Sigmoid colon (tissue), 7 donors: Measurements from ENCODE around the gene UBE3B. TPM values are rescaled to one million over a fixed set of nuclear protein-coding genes. Genes with fewer than 3 reads are reported as not detected.
"Not testable (repeated sequence)": the region's sequence is repeated elsewhere in the genome, so short reads cannot be mapped to it uniquely, and the experiment has no call there.

Experiments used
- DNase-seq: peaks from one replicate; pipeline ENCODE4 v3.0.0-alpha.2; 2019
- H3K27ac ChIP-seq, 4 donors: fragments of 200-600 bp; sonication (generic); one replicate each; pipeline ENCODE4 v1.5.1; 2016 to 2019; ENCODE audit warnings: mild to moderate bottlenecking in 1 of 4
- H3K27me3 ChIP-seq, 3 donors: fragments of 200-600 bp; sonication (generic); one replicate each; pipeline ENCODE4 v1.5.1; 2019; ENCODE audit warnings: mild to moderate bottlenecking in 1 of 3
- H3K36me3 ChIP-seq, 4 donors: fragments of 200-600 bp; sonication (generic); one replicate each; pipeline ENCODE4 v1.5.1; 2016 to 2019
- H3K4me1 ChIP-seq, 4 donors: fragments of 200-600 bp; sonication (generic); one replicate each; pipeline ENCODE4 v1.5.1; 2017 to 2019
- H3K4me3 ChIP-seq, 4 donors: fragments of 200-600 bp; sonication (generic); one replicate each; pipeline ENCODE4 v1.5.1; 2017 to 2019; ENCODE audit warnings: mild to moderate bottlenecking in 2 of 4, moderate library complexity in 1 of 4
- H3K9me3 ChIP-seq, 4 donors: fragments of 200-600 bp in 3 of 4; sonication (generic) in 3 of 4; one replicate each; pipeline versions ENCODE4 v1.5.1 to v1.6.1; 2013 to 2019
- CTCF ChIP-seq, 4 experiments: fragments of 450-650 bp in 3 of 4; fragments of 200-600 bp in 1 of 4; IDR thresholded peaks; one replicate each; pipeline ENCODE4 v1.5.1; 2016 to 2019; ENCODE audit warnings: antibody characterized with exemption in 4 of 4, mild to moderate bottlenecking in 3 of 4, moderate library complexity in 2 of 4
- EP300 ChIP-seq, 4 donors: sonication (generic); formaldehyde crosslinking; IDR thresholded peaks; one replicate each; pipeline ENCODE4 v1.6.1; 2017; ENCODE audit warnings: antibody characterized with exemption in 4 of 4
- POLR2A ChIP-seq, 2 donors: fragments of 450-650 bp; IDR thresholded peaks; one replicate each; pipeline ENCODE4 v1.6.1; 2016; ENCODE audit warnings: antibody characterized with exemption in 2 of 2, mild to moderate bottlenecking in 2 of 2, moderate library complexity in 2 of 2
- POLR2AphosphoS5 ChIP-seq, 4 donors: sonication (generic); formaldehyde crosslinking; IDR thresholded peaks; one replicate each; pipeline ENCODE4 v1.6.1; 2017; ENCODE audit warnings: antibody characterized with exemption in 4 of 4
- WGBS, 2 donors: extraction: QIAGEN DNeasy Blood & Tissue Kit; methylation state at CpG; one replicate each; pipeline ENCODE4 v1.1.7; 2013; 5-methylcytosine and 5-hydroxymethylcytosine counted together
- intact Hi-C: fragments of 100-400 bp; cut with DNase I; formaldehyde crosslinking; loops from one replicate; pipeline ENCODE4 v1.15.1; 2023
- polyA plus RNA-seq, 3 donors: library from polyadenylated mRNA; stranded (reverse); fragments of 200-250 nt; gene quantifications; one replicate each; pipeline ENCODE4 v1.2.3, GENCODE V29; 2013
- total RNA-seq, 4 donors: library from RNA; depleted of rRNA; stranded (reverse); fragments of >200 nt; gene quantifications; one replicate each; pipeline ENCODE4 v1.1.0, GENCODE V29; 2016
- donor health status: healthy with polysubstance abuse.
- donor health status: Bipolar disorder and iron deficiency.
- donor health status: healthy.

The UBE3B gene
- total and polyA plus RNA-seq, 7 donors = 15.3 to 67.7 (median 48.4) TPM

- no peak overlapping the region for H3K4me3 ChIP-seq
- no peak for TF ChIP-seq EP300 (IDR thresholded peaks at IDR 0.05)
- TF ChIP-seq CTCF (IDR thresholded peaks at IDR 0.05) = no peak
- no peak for TF ChIP-seq POLR2AphosphoS5 (IDR thresholded peaks at IDR 0.05)
- no peak for TF ChIP-seq POLR2A (IDR thresholded peaks at IDR 0.05)
- intact Hi-C loops = no loop called here
- no peaks in the 10 kb centered on the region for H3K9me3 ChIP-seq
- no peak overlapping the region for H3K27ac ChIP-seq
- peaks cover 0 to 13% (median 10%) of the 10 kb centered on the region in 4 donors for H3K4me1 ChIP-seq
- H3K27me3 ChIP-seq = no peaks in the 10 kb centered on the region
- 87 to 89% methylated on average over 17 of the region's 17 CpGs for WGBS, 2 donors
- no peak for DNase-seq
- H3K36me3 ChIP-seq = no peaks in the 10 kb centered on the region
Observed at GRCh38 chr12:109435428-109436187, 41.8 kb upstream of the UBE3B start.

GRCh38 chr12:109436188-109436560 is 41.3 kb upstream of the UBE3B start:
- Histone ChIP-seq H3K27ac (no peak overlapping the region), H3K27me3 (no peaks in the 10 kb centered on the region), H3K4me3 (no peak overlapping the region), H3K9me3 (no peaks in the 10 kb centered on the region), H3K36me3 (no peaks in the 10 kb centered on the region), H3K4me1 (peaks cover 0 to 13% (median 10%) of the 10 kb centered on the region in 4 donors)
- no peak for TF ChIP-seq CTCF (IDR thresholded peaks at IDR 0.05)
- TF ChIP-seq POLR2A (IDR thresholded peaks at IDR 0.05) = no peak
- TF ChIP-seq EP300 (IDR thresholded peaks at IDR 0.05) = no peak
- TF ChIP-seq POLR2AphosphoS5 (IDR thresholded peaks at IDR 0.05) = no peak
- no peak for DNase-seq
- intact Hi-C loops = no loop called here
- WGBS, 2 donors = 73 to 90% methylated on average over 7 of the region's 7 CpGs

GRCh38 chr12:109439181-109439580 is 38.3 kb upstream of the UBE3B start:
- H3K4me3 ChIP-seq = no peak overlapping the region
- 90 to 91% methylated on average over 6 of the region's 6 CpGs for WGBS, 2 donors
- no peak for DNase-seq
- H3K4me1 ChIP-seq = peaks cover 0 to 9% (median 5%) of the 10 kb centered on the region in 4 donors
- no peaks in the 10 kb centered on the region for H3K27me3 ChIP-seq
- intact Hi-C loops = no loop called here
- H3K36me3 ChIP-seq = peaks cover 0 to 11% (median 2%) of the 10 kb centered on the region in 4 donors
- no peaks in the 10 kb centered on the region for H3K9me3 ChIP-seq
- H3K27ac ChIP-seq = no peak overlapping the region
- TF ChIP-seq POLR2AphosphoS5 (IDR thresholded peaks at IDR 0.05) = no peak
- TF ChIP-seq EP300 (IDR thresholded peaks at IDR 0.05) = no peak
- no peak for TF ChIP-seq POLR2A (IDR thresholded peaks at IDR 0.05)

GRCh38 chr12:109439951-109440350 is 37.5 kb upstream of the UBE3B start:
- DNase-seq, H3K27ac ChIP-seq, H3K9me3 ChIP-seq, H3K27me3 ChIP-seq, H3K4me3 ChIP-seq, intact Hi-C loops: not testable (repeated sequence)
- H3K36me3 ChIP-seq = peaks cover 0 to 18% (median 2%) of the 10 kb centered on the region in 4 donors
- WGBS, 2 donors = 96 to 97% methylated on average over 13 of the region's 13 CpGs
- H3K4me1 ChIP-seq = peaks cover 0 to 15% (median 11%) of the 10 kb centered on the region in 4 donors

- no peak for DNase-seq
- TF ChIP-seq POLR2A (IDR thresholded peaks at IDR 0.05) (no peak), CTCF (IDR thresholded peaks at IDR 0.05) (no peak), EP300 (IDR thresholded peaks at IDR 0.05) (no peak), POLR2AphosphoS5 (IDR thresholded peaks at IDR 0.05) (no peak)
- intact Hi-C loops = no loop called here
- Histone ChIP-seq H3K36me3 (peaks cover 0 to 24% (median 2%) of the 10 kb centered on the region in 4 donors), H3K27me3 (no peaks in the 10 kb centered on the region), H3K4me1 (peaks cover 0 to 21% (median 18%) of the 10 kb centered on the region in 4 donors), H3K9me3 (no peaks in the 10 kb centered on the region), H3K4me3 (no peak overlapping the region), H3K27ac (no peak overlapping the region)
- WGBS, 2 donors = 63 to 75% methylated on average over 9 of the region's 9 CpGs
Observed at GRCh38 chr12:109440851-109441490, 36.5 kb upstream of the UBE3B start.
